HG02943 (cell line): ENCODE measurements around the gene BMPR1B.

Experiments
- ATAC-seq: cut with Tn5 transposase; IDR thresholded peaks from one replicate; pipeline ENCODE4 v1.9.1; 2021; ENCODE audit warnings: mild to moderate bottlenecking, low read depth, moderate library complexity; ENCODE audit not compliant: unreplicated experiment

The BMPR1B gene

DNA sequence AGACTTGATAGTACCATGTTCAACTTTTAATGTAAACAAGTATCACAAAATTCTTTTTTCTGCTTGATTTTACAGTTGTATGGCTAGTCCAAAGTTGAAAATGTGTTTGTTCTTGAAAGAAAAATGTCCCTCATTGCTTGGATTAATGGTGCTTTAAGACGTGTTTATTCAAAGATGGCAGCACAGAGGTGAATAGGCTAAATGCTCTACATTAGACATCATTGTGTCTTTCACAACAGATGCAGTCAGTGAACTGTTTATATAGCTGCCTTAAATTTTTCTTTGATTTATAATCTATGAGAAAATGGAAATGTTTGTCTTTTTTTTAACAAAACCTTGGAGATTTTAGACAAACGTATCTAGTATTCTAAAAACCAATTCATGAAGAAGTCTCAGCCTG is 137.3 kb downstream of the BMPR1B start:
- ATAC-seq, result no peak

DNA sequence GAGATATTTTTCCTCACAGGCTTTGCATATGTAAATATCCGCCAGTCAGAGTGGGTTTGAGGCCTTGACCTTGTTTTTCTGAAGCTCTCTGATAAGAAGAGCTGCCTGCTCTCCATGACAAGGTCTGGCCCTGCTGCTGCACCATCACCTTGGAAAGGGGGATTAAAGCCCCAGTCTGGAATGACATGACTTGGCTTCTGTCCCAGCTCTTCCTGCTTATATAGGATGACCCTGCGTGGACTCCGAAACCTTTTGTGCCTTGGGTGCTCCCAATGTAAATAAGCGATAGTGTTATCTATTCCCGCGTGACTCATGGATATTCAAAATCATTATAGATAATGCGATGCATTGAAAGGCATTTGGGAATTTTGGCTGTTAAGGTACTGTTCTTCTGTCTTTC is 139.3 kb downstream of the BMPR1B start:
- no peak for ATAC-seq

DNA sequence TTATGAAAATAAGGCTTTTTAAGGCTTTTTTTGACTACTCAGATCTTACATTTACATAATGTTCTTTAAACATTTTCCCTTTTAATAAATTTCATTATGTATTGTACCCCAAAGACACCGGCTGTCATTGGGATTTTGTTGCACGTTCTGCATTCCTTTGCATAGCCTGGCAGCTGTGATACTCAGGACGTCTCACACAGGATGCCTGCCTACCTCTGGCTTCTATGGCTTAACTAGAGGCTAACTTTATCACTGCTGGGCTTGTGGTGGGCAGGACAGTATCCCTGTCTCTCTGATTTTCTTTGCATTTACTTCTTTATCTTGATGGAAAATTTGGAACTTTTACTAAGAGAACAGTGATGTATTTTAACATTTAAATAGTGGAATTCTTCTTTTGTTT is 147.8 kb downstream of the BMPR1B start:
- no peak for ATAC-seq

DNA sequence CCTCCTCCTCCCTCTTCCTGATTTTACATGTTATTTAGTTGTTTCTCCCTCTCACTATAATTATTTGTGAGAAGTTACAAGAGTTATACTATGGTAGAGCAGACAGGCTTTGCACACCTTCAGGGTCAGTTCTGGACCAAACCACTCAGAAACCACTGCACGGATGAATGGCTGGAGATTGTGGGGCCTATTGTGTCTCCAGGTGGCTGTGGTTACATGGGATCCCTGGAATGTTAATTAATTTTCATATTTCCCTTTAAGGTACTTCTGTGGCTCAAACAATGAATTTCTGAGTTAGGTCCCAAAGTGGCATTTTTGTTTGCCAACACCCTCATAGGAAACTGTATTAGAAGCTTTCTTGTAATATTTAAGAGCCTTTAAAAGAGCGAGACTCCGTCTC is 151.9 kb downstream of the BMPR1B start:
- ATAC-seq, result no peak

DNA sequence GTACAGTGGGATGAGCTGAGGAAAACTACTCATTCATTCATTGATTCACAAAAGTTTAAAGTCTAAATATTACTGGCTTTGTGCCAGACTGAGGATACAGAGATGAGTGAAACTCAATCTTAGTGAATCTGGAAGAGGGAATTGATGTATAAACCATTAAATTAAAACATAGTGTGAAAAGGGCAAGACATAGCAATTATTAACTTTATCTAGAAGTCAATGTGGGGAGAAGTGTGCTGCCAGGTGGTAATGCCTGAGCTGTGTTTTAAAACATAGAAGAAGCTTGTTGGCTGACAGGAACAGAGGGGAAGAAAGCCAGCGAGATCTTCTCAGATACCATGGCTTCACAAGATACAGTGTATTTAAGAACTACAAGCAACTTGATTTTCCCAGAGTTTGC is 153.4 kb downstream of the BMPR1B start:
- ATAC-seq, result peak; percentile 40

DNA sequence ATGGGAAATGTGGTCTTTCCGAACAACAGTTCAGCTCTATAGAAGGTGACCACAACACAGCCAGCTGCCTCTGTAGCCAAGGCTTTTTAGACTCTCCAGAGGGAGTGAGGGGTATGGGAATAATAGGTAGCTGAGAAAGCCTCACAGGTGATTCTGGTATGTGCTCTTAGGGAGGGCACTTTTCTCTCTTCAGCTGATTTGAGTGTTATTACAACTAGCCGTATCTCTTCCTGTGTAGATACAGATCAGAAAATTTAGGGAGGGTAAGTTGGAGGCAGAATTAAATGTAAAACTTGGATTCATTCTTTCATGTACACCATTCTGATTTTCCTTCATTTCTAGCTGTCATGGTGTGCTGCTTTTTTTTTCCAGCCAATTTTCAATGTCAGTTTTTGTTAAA is 154.9 kb downstream of the BMPR1B start:
- ATAC-seq, result no peak

DNA sequence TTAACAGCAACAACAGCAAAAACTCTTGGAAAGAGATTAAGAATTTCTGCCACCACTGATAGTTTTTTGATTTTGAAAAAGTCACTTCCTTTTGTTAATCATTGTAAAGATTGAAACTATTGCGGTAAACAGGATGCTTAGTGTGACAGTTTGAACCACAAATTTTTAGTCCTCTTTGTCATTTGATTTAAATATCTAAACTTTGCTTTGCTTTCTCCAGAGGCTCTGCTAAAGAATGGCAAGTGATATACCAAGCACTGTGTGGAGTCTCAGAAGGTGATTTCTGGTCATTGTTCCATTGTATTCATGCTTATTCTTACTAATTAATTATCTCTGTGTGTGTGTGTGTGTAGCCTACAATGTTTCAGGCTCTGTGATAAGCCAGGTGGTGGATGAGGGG is 155.6 kb downstream of the BMPR1B start:
- ATAC-seq, result peak; percentile 82

DNA sequence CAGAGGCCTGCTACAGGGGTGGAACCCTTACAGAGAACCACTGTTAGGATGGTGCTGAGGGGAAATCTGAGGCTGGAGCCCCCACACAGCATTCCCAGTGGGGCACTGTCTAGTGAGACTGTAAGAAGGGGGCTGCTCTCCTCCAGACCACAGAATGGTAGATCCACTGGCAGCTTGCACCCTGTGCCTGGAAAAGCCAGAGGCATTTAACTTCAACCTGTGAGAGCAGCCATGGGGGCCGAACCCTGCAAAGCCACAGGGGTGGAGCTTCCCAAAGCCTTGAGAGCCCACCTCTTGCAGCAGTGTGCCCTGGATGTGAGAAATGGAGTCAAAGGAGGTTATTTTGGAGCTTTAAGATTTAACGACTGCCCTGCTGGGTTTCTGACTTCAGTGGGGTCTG is 159.4 kb downstream of the BMPR1B start:
- no peak for ATAC-seq

DNA sequence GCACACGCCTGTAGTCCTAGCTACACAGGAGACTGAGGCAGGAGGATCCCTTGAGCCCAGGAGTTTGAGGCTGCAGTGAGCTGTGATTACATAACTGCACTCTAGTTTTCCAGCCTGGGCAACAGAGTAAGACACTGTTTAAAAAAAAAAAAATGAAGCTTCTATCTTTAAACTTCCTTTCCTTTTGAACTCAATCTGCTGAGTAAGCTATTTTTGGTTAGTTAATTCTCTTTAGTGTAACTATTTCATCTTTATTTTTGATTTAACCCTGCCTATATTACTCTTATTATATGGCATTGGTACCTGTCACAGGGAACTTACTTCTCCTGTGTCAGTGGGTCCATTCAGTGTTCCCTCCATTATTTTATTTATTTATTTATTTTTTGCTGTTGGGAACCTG is 160.8 kb downstream of the BMPR1B start:
- ATAC-seq, result no peak

DNA sequence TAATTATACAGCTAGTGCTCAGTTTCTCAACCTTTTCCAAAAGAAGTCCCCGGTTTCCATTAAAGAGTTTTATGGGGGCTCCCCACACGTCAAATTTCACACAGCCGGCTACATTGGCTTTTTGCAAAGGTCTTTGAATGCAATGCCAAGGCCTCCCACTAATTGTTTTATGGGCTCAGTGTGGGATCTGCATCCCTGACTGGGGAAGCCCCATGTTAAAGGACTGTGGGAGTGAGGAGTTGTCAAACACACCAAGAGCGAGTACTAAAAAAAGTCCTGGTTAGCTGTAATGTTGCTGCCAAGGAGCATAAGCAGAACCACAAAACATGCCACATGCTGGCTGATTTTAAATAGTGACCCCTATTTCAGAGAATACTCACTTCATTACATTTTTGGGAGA is 162.6 kb downstream of the BMPR1B start:
- ATAC-seq, result no peak

DNA sequence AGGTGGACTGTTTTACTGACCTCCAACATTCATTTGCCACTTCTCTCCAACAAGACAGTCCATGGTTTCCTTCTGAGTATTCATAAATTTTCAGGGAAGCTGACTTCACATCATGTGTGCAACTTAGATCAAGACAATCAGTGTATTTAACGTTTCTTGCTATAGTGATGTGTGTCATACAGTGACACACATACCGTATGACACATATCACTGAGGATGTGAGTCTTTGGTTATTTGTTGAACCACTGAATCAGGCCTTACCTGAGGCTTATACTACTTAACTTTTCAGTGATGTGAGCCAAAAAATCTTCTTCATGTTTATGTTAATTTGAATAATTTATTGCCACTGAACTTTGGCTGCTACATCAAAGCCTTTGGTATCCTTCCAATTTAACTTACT is 166.8 kb downstream of the BMPR1B start:
- ATAC-seq, result no peak

DNA sequence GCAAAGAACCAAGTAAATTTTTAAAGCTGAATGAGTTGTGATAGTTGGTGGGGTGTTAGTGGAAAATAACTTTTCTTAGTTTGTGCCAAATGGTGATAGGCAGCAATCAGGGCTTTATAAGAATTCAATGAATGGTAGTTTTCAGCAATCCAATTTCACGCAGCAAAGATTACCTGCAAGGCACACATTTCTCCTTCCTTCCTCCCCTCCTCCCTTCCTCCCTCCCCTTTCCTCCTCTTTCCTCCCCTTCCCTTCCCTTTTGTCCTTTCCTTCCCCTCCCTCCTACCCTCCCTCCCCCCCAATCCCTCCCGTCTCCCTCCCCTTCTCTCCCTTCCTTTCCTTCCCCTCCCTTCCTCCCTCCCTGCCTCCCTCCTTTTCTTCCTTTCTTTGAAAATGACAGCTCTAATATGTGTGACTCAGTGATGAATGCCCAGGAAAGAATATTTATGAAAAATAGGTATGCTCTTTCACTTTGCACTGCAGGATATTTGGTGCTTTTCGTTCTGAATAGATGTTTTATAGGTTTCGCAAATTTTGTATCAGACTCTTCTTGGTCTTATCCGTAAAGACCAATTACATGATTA is 168.1 kb downstream of the BMPR1B start:
- no peak for ATAC-seq

DNA sequence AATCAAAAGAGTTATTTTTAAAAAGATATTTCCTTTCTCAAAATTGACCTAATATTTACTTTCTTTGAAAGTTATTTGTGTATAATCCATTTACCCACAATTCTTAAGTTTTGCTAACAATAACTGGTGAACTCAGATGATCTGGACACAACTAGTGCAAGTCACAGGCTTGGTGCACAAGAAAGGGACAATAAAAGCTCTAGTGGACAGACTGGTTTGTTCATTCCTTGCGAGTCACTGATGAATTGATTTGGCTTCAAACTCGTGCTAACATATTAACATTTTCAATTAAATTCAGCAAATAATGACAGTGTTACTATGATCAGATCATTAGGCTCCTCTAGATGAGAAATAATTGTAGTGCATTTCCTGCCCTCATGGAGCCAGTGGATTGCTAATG is 169.2 kb downstream of the BMPR1B start:
- ATAC-seq, result no peak

DNA sequence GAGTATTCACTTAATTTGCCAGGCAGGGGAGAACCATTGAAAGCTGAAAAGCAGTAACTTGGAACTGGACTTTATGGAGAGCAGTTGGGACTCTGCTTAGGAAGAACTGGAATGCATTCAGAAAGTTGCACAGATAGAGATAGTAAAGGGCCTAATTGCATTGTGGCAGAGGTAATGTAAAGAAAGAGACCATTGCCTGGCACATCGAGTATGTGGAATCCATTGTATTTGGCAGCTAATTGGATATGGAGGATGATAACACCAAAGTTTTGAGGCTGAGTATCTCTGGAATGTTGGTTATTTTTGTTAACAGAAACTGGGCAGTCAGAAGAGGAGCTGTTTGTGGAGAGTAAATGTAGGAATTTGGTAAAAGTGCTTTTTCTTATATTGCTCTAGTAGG is 169.9 kb downstream of the BMPR1B start:
- ATAC-seq, result no peak

DNA sequence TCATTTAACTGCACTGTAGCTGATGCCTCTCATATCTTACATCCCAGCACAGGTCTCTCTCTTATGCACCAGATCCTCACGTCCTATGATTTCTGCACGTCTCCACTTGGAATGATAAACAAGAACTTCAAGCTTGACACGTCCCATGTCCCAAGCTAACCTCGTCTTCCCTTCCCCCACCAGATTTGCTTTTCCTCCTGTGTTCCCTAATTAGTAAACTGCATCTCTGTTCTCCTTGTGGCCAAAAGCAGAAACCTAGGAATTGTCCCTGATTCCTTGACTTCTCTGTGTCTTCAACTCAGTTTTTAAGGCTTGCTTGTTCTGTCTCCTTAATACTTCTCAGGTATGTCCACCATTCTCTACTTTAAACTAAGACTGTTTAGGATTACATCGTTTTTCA is 171.9 kb downstream of the BMPR1B start:
- ATAC-seq, result no peak

DNA sequence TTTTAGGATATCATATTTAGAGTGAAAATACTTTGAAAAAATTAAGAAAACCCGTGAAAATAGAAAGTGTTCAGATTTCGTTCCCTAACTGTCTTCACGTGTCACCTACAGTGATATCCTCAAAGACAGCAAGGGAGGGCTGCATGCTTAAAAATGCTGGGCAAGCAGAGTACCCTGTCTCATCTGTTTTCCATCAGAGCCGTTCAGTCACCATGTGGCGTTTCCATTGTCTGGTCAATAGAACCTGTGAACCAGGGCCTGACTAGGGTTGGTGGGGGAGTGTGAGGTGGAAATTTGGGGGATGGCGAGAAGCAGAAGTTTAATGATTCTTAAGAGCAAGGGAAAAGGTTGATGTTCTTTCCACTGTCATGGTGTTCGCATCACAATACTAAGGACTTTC is 173.9 kb downstream of the BMPR1B start:
- ATAC-seq, result no peak

DNA sequence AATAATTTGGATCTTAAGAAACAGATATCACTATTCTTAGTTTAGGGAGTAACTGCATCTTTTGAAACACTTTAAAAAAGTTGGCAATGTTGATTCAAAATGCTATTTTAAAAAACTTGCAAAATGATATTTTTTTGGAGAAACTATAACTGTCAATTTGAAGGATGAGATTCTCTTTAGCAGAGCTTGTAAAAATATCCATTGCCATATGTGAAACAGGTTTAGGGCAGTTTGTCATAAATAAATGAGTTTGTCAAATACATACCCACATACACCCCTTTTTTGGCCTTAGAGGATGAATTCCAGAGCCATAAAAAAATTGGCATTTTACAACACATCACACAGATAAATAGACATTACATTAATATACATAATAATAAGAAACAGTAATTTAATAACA is 174.6 kb downstream of the BMPR1B start:
- ATAC-seq, result no peak

DNA sequence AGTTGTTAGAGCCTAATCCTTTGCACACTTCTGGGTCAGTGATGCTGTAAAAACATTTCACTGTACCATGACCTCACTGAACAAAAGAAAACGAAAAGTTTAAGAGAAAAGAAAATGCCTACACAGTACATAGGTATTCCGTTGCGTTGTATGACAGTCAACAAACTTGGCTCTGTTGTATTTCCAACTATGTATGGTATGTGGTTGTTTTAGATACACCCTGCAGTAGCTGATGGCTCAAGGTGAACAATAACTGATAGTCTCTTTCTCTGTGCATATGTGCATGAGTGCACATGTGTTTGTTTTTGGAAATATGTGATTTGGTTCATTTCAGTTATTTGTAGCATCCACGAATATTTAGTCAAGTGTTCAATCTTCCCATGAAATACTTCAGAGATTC is 176.0 kb downstream of the BMPR1B start:
- no peak for ATAC-seq

DNA sequence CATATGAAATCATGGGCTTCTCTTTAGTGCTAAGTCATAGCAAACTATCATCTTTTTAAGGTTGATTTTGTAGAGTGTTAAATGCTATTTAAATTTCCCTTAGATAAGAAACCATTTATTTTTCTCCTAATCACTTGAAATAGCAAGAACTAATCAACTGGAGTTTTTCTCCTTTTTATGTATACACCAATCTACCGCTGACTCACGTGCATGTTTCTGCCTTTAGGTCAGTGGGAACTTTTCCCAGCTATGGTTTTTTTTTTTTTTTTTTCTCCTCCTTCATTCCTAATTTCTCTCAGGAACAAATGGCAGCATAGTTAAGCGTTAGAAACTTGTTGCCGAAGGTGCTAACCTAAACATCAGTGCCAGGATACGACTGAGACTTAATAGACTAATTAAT is 176.4 kb downstream of the BMPR1B start:
- ATAC-seq, result no peak

DNA sequence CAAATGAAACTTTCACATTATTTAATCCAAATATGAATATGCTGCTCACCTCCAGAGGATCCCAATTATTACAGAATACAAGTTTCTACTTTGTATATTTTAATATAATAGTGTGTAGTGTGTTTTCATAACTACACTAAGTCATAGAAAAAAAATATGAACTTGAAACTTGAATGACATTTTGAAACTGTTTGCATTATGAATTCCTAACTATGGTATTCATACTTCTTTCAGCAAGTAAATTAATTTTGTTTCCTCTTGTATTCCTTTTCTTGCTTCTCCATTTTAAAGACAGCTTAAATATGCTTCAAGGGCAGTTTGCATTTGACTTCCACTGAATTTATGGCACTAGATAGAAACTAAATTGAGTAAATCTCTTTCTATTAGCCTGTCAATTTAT is 177.1 kb downstream of the BMPR1B start:
- no peak for ATAC-seq

DNA sequence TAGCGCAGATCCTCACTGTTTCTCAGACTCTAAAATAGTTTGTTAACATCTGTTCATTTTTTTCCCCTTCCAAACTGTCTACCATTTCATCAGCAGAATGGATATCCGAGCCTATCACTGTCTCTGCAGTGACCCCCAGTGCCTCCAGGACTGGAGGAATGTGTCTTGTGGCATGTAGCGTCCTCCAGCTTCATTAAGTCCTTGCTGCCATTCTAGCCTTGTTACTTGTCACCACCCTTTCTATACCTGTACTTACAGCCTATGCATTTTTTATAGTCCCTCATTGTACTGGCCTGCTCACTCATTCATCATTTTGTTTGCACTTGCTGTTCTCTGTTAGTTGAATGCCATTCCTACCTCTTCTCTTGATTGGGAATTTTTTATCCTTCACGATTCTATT is 179.1 kb downstream of the BMPR1B start:
- ATAC-seq, result no peak

DNA sequence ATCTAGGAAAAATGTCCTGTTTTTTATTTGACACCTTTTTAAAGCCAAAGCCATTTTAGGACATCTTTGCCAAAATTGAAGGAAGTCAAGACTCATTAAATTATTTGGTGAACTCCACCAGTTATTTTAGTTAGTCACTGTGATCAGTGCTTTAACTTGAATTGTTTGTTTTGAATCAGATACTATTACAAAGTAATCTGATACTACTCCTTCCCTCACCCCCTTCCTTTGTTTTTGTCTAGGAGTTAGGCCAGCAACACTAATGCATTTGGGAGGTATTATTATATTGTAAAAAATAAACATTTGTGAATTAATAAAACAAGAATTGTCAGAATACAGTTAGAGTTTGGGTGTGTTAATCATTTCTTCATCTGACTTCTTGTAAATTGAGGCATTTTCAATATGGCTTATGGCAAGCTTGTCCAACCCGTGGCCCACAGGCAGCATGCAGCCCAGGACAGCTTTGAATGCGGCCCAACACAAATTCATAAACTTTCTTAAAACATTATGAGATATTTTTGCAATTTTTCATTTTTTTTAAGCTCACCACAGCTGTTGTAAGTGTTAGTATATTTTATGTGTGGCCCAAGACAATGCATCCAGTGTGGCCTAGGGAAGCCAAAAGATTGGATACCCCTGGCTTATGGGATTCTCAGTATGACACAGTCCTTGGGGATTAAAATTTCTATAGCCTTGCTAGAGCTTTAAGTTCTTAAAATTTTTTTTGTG is 182.2 kb downstream of the BMPR1B start:
- no peak for ATAC-seq

DNA sequence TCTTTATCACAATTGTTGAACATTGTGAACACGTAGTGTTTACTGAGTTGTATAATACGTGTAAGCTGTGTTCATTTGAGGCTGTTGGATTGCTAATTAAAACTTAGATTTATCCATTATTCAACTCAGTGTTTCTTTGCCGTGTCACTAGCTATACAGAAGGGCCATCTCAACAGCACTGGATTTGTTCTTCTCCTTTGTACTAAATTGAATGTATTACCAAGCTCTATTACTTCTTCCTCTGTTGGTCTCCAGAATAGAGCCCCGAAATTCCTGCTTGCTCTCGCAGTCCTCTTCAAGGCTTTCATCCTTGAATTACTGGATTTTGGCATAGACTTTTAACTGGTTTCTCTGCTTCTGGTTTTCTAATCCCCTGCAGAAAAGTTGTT is 182.8 kb downstream of the BMPR1B start:
- ATAC-seq, result no peak
